A549 (cell line): Measurements from ENCODE around the gene CHD9.

Experiments
- CHD4 ChIP-seq: fragments of 200-600 bp; sonication (generic); IDR thresholded peaks from 2 replicates; pipeline ENCODE4 v1.6.1; 2016; ENCODE audit warnings: antibody characterized with exemption, mild to moderate bottlenecking, borderline replicate concordance
- JUN ChIP-seq, 2 experiments: fragments of >200 bp; sonication (Bioruptor Twin); formaldehyde crosslinking; IDR thresholded peaks; 2 replicates in 1 of 2; 3 replicates in 1 of 2; pipeline ENCODE4 v1.6.1; 2016 to 2017
- POLR2A ChIP-seq: IDR thresholded peaks from 2 replicates; pipeline ENCODE4 v1.6.1; 2012; ENCODE audit warnings: mild to moderate bottlenecking, low read length
- POLR2AphosphoS2 ChIP-seq: conservative IDR thresholded peaks from 2 replicates; pipeline ENCODE4 v1.6.1; 2012; ENCODE audit warnings: low read length, improper control_type of control experiment, inconsistent platforms
- RAD21 ChIP-seq, 2 experiments: fragments of >200 bp in 1 of 2; sonication (Bioruptor Twin) in 1 of 2; formaldehyde crosslinking in 1 of 2; IDR thresholded peaks in 1 of 2; conservative IDR thresholded peaks in 1 of 2; 2 replicates in 1 of 2; 3 replicates in 1 of 2; pipeline ENCODE4 v1.6.1; 2012 to 2018; ENCODE audit warnings: inconsistent platforms in 1 of 2
- RCOR1 ChIP-seq: fragments of 150-350 bp; IDR thresholded peaks from 2 replicates; pipeline ENCODE4 v1.6.1; 2014; ENCODE audit warnings: antibody characterized with exemption, low read length, low read depth
- TF ChIP-seq, protein P1 (sequence below): fragments of >200 bp; sonication (Bioruptor Twin); formaldehyde crosslinking; IDR thresholded peaks from 3 replicates; pipeline ENCODE4 v1.5.1; 2016

DNA sequence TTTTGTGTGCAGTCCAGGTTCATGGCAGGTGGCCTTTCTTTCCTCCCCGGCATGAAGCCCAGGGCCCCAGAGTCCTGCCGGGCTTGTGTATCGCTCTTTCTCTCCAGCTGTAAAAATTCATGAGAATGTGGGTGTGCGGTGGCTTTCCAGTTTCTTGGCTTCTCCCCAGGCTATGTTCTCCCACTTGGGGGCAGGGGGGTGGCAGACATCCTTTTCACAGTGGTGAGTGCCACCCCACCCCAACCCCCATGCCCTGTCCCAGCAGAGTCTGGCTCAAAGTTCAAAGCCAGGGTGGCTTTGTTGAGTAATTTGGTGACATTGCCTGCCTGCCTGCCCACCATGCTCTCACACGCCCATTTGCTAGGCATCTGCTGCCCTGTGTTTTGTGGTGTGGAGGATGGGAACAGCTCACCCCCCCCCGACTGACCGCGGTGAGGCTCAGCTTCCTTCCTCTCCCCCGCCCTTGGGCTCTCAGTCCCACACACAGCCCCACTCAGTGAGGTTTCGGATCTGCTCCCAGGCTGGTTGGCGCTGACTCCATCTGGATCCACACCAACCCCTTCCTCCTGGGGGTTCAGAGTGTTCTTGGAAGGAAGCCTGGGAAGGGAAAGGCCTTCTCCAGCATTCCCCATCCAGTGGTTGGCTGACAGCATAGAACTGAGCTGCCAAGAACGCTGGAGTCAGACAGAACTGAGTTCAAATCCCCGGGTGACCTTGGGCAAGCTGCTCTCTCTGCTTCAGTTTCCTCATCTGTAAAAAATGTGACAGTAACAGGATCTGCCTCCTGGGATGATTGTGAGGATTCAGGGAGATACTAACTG, 36.0 kb downstream of the CHD9 start:
- TF ChIP-seq POLR2AphosphoS2 (no peak), POLR2A (no peak), CHD4 (no peak), RAD21 (conservative IDR thresholded peaks at IDR 0.05 in 1 of 2, IDR thresholded peaks at IDR 0.05 in 1 of 2) (no peak), JUN (IDR thresholded peaks at IDR 0.05) (no peak), RCOR1 (no peak)
- TF ChIP-seq, protein P1, sequence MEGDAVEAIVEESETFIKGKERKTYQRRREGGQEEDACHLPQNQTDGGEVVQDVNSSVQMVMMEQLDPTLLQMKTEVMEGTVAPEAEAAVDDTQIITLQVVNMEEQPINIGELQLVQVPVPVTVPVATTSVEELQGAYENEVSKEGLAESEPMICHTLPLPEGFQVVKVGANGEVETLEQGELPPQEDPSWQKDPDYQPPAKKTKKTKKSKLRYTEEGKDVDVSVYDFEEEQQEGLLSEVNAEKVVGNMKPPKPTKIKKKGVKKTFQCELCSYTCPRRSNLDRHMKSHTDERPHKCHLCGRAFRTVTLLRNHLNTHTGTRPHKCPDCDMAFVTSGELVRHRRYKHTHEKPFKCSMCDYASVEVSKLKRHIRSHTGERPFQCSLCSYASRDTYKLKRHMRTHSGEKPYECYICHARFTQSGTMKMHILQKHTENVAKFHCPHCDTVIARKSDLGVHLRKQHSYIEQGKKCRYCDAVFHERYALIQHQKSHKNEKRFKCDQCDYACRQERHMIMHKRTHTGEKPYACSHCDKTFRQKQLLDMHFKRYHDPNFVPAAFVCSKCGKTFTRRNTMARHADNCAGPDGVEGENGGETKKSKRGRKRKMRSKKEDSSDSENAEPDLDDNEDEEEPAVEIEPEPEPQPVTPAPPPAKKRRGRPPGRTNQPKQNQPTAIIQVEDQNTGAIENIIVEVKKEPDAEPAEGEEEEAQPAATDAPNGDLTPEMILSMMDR, result no peak
